ENCODE data around the gene METTL6. TPM values are rescaled to one million over a fixed set of nuclear protein-coding genes. Genes with fewer than 3 reads are reported as not detected.

METTL6 gene
- total and polyA plus RNA-seq, 10 of the 15 experiments (the other 5 are each of a cell fraction or from before 2014, with no cell fraction given) = 13.8 to 29.6 (median 20.8) TPM

- 0 out of 2 replicates have a peak, but pooled peaks have one; percentile 50 for TF ChIP-seq ZBTB4 (CRISPR knock-in tag; IDR thresholded peaks at IDR 0.05)
- TF ChIP-seq, protein P1, sequence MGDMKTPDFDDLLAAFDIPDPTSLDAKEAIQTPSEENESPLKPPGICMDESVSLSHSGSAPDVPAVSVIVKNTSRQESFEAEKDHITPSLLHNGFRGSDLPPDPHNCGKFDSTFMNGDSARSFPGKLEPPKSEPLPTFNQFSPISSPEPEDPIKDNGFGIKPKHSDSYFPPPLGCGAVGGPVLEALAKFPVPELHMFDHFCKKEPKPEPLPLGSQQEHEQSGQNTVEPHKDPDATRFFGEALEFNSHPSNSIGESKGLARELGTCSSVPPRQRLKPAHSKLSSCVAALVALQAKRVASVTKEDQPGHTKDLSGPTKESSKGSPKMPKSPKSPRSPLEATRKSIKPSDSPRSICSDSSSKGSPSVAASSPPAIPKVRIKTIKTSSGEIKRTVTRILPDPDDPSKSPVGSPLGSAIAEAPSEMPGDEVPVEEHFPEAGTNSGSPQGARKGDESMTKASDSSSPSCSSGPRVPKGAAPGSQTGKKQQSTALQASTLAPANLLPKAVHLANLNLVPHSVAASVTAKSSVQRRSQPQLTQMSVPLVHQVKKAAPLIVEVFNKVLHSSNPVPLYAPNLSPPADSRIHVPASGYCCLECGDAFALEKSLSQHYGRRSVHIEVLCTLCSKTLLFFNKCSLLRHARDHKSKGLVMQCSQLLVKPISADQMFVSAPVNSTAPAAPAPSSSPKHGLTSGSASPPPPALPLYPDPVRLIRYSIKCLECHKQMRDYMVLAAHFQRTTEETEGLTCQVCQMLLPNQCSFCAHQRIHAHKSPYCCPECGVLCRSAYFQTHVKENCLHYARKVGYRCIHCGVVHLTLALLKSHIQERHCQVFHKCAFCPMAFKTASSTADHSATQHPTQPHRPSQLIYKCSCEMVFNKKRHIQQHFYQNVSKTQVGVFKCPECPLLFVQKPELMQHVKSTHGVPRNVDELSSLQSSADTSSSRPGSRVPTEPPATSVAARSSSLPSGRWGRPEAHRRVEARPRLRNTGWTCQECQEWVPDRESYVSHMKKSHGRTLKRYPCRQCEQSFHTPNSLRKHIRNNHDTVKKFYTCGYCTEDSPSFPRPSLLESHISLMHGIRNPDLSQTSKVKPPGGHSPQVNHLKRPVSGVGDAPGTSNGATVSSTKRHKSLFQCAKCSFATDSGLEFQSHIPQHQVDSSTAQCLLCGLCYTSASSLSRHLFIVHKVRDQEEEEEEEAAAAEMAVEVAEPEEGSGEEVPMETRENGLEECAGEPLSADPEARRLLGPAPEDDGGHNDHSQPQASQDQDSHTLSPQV (IDR thresholded peaks at IDR 0.05) = peak; percentile 33; the same call in 1 of the 2 replicates
- no peak for TF ChIP-seq RCOR1 (conservative IDR thresholded peaks at IDR 0.05; ENCODE audit: low read depth, low read length)
These were observed 23.4 kb downstream of the METTL6 start (continued) for GRCh38 chr3:15403965-15404364.

DNA sequence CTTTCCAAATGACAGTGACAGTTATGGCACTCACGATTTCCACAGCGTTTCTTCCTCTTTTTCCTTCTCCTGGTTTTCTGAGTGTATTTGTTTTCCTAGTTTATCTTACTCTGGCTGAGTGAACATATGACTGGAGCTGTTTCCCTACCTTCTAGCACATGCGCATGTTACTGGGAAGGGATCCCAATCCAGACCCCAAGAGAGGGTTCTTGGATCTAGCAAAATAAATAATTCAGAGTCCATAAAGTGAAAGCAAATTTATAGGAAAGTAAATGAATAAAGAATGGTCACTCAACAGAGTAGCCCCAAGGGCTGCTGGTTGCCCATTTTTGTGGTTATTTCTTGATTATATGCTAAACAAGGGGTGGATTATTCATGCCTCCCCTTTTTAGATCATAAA is 23.8 kb downstream of the METTL6 start:
- POLR2A ChIA-PET = no interaction called here
- TF ChIP-seq EZH2 (IDR thresholded peaks at IDR 0.05; ENCODE audit: borderline replicate concordance, control insufficient read depth, low read depth, low read length) (no peak), PKNOX1 (IDR thresholded peaks at IDR 0.05) (no peak), MEF2B (IDR thresholded peaks at IDR 0.05; ENCODE audit: partially characterized antibody, poor library complexity, severe bottlenecking) (no peak)

More for the DNA sequence above, 23.8 kb downstream of the METTL6 start:
- 85% methylated on average over 3 of the region's 3 CpGs for WGBS (ENCODE audit: insufficient coverage, insufficient replicate concordance, low lambda C conversion rate, missing lambda C conversion rate)
- Histone ChIP-seq H3K27ac (ENCODE audit: control insufficient read depth, insufficient read depth) (no peak overlapping the region), H3K9me3 (replicated peaks; ENCODE audit: control insufficient read depth, insufficient read depth, low read length) (no peaks in the 10 kb centered on the region), H3K36me3 (ENCODE audit: control insufficient read depth in 2 of 2, insufficient read depth in 2 of 2, low read length in 1 of 2) (no peaks in the 10 kb centered on the region), H4K20me1 (ENCODE audit: control insufficient read depth, insufficient read depth) (no peaks in the 10 kb centered on the region), H2AFZ (ENCODE audit: control insufficient read depth, low read depth, low read length) (no peak overlapping the region), H3K4me2 (ENCODE audit: control insufficient read depth, insufficient read depth) (no peak overlapping the region), H3K27me3 (replicated peaks in 1 of 2; ENCODE audit: control insufficient read depth in 2 of 2, insufficient read depth in 2 of 2, low read length in 1 of 2) (no peaks in the 10 kb centered on the region), H3K4me3 (no peak overlapping the region), H3K79me2 (ENCODE audit: control insufficient read depth, insufficient read depth, low read length) (no peaks in the 10 kb centered on the region), H3K9ac (ENCODE audit: control insufficient read depth, insufficient read depth, low read length) (no peak overlapping the region), H3K4me1 (ENCODE audit: control insufficient read depth, insufficient read depth, low read length) (peaks cover 8% of the 10 kb centered on the region)
- FAIRE-seq = no peak
- DNase-seq (ENCODE audit: low read depth, low spot score) = no peak
- BruUV-seq (replicated peaks) = no TSS peak
- ChIA-PET SMC1A (ENCODE audit: uncharacterized antibody, unreplicated experiment) (interaction anchor here (0.7 to 8.7 kb wide), 9 partner anchors 13 to 301 kb away, joined by 3 to 223 read pairs (median 5); partner anchors contain the start of gene CAPN7), RAD21 (ENCODE audit: unreplicated experiment) (interaction anchor here (1.4 to 6.8 kb wide), 3 partner anchors 16 to 136 kb away, joined by 4 to 143 read pairs (median 19); no protein-coding TSS in a partner anchor), CTCF (interaction anchor here (1.0 to 10.1 kb wide), 9 partner anchors 16 to 286 kb away, joined by 3 to 302 read pairs (median 5); partner anchors contain the start of gene CAPN7)
- ATAC-seq = no peak
- intact Hi-C loops (cut with micrococcal nuclease; ENCODE audit: unreplicated experiment) (no loop called here), in situ Hi-C loops (cut with MboI) (loop anchor here (5.0 kb wide), 2 partner anchors 201 to 286 kb away; no protein-coding TSS in a partner anchor)
